ENCODE measurements around the gene FOXN3.
"Not testable (repeated sequence)": the region's sequence is repeated elsewhere in the genome, so short reads cannot be mapped to it uniquely, and the experiment has no call there.

Gene FOXN3

GRCh38 chr14:89114109-89114508 is 302.9 kb downstream of the FOXN3 start:
- no peak for DNase-seq

- DNase-seq = no peak
Measured at GRCh38 chr14:89112720-89113119, 304.3 kb downstream of the FOXN3 start.

GRCh38 chr14:89111766-89112543 is 305.1 kb downstream of the FOXN3 start:
- DNase-seq = not testable (repeated sequence)

GRCh38 chr14:89111232-89111631 is 305.8 kb downstream of the FOXN3 start:
- DNase-seq = not testable (repeated sequence)

DNA sequence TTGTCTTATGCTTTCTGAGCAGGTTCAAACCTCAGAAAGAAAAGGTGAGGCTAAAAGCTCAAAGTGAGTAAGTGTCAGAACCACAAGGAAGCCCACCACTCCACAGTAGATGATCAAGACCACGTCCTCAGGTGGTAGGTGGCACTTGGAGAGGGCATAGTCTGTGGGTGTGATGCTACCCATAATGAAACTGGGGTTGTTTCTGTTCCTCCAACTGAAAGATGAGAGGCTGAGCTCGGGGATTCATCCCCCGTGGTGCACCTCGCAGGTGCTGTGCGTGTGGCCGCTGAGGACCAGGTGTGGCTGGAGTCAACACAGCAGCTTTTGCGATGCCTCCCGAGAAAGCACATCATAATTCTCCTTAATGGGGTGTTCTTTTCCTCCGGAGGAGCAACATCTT is 306.9 kb downstream of the FOXN3 start:
- DNase-seq = no peak

- DNase-seq = no peak
Measured at GRCh38 chr14:89108608-89109007, 308.4 kb downstream of the FOXN3 start.

GRCh38 chr14:89107626-89108025 is 309.4 kb downstream of the FOXN3 start:
- peak; percentile 76 to 87 for DNase-seq
